ENCODE measurements around the gene TMPRSS13. TPM values are rescaled to one million over a fixed set of nuclear protein-coding genes. Genes with fewer than 3 reads are reported as not detected.

Gene TMPRSS13
- total RNA-seq, 2 experiments from 2014 or later = 0.79 to 1.1 TPM

DNA sequence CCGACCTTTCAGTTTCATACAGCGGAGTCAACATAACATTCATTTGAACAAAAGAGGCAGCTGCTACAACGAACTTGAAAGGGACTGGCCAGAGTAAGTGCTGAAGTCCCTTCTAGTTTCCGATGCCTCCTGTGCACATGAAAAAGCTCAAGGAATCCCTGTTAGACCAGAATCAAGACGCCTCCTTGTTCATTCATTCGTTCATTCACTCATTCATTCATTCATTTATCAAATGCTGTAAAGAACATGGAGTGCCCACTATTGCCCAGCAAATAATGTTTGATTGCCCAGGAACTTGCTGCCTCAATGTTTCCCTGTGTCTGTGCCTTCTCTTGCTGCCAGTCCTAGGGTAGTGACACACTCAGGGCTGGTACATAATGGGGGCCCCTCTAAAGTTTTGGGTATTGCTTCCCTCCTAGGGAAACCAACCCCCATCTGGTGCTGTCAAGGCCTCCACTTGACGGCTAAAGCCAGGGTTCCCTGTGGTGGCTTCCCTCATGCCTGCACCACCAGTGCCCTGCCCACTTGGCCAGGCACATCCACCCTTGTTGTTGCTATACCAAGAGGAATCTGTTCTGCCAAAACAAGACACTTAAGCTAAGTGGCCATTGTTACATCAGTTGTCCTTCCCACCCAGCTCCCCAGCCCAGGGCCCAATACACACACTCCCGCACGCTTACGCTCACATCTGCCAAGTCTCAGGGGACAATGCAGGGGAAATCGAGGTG, 3.8 kb downstream of the TMPRSS13 start:
- Histone ChIP-seq H4K20me1 (ENCODE audit: insufficient read depth, low read length) (no peaks in the 10 kb centered on the region), H3K4me3 (ENCODE audit: low read depth, low read length, poor library complexity, severe bottlenecking) (no peak overlapping the region), H3K4me1 (ENCODE audit: insufficient read depth, low read length, poor library complexity, severe bottlenecking) (peaks cover 3% of the 10 kb centered on the region), H3K4me2 (ENCODE audit: low read length) (no peak overlapping the region), H3K36me3 (ENCODE audit: insufficient read depth, low read length) (no peaks in the 10 kb centered on the region), H3K9me3 (ENCODE audit: low read length) (no peaks in the 10 kb centered on the region), H3K9me2 (ENCODE audit: insufficient read depth, low read length) (no peaks in the 10 kb centered on the region), H3K27ac (ENCODE audit: low read depth, low read length, poor library complexity, severe bottlenecking) (no peak overlapping the region), H3K79me2 (ENCODE audit: insufficient read depth, low read depth, low read length) (no peaks in the 10 kb centered on the region), H2AFZ (ENCODE audit: low read length) (no peak overlapping the region)
- BruUV-seq (replicated peaks) = no TSS peak
- no peak for DNase-seq (ENCODE audit: low spot score)
- POLR2A ChIA-PET = no interaction called here
- TF ChIP-seq, protein P1, sequence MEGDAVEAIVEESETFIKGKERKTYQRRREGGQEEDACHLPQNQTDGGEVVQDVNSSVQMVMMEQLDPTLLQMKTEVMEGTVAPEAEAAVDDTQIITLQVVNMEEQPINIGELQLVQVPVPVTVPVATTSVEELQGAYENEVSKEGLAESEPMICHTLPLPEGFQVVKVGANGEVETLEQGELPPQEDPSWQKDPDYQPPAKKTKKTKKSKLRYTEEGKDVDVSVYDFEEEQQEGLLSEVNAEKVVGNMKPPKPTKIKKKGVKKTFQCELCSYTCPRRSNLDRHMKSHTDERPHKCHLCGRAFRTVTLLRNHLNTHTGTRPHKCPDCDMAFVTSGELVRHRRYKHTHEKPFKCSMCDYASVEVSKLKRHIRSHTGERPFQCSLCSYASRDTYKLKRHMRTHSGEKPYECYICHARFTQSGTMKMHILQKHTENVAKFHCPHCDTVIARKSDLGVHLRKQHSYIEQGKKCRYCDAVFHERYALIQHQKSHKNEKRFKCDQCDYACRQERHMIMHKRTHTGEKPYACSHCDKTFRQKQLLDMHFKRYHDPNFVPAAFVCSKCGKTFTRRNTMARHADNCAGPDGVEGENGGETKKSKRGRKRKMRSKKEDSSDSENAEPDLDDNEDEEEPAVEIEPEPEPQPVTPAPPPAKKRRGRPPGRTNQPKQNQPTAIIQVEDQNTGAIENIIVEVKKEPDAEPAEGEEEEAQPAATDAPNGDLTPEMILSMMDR (conservative IDR thresholded peaks at IDR 0.05; ENCODE audit: low read length) = no peak
- TF ChIP-seq EZH2phosphoT487 (IDR thresholded peaks at IDR 0.05; ENCODE audit: borderline replicate concordance, low read depth, low read length) = no peak
- CTCF ChIA-PET (ENCODE audit: unreplicated experiment) = no interaction called here
- intact Hi-C loops (cut with micrococcal nuclease; ENCODE audit: unreplicated experiment) = no loop called here

DNA sequence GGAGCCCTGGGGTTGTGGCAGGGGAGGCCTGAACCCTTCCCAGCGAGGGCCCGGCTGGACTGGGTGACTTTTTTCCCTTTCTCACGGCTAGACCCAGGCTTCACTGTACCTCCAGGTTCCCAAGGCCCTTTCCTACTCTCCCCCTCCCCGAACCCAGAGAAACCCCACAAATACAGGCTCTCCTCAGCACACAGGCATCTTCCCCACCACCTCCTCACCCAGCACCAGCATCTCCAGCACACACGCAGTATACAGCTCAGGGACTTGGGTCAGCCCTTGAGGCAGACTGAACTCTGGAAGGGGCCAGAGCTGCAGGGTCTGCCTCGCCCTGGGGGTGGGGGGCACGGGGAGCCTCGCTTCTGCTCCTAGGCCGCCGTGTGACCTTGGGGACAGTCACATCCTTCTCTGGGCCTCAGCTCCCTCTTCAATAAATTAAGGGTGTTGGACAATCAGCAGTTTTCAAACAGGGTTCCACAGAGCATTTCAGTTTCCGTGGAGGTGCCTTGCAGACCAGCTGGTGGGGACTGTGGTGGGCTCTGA, 4.5 kb downstream of the TMPRSS13 start:
- H3K79me2 ChIP-seq (ENCODE audit: insufficient read depth, low read depth, low read length) = no peaks in the 10 kb centered on the region
- BruUV-seq (replicated peaks) = no TSS peak
- no peak overlapping the region for H3K4me2 ChIP-seq (ENCODE audit: low read length)
- H4K20me1 ChIP-seq (ENCODE audit: insufficient read depth, low read length) = no peaks in the 10 kb centered on the region
- no peaks in the 10 kb centered on the region for H3K4me1 ChIP-seq (ENCODE audit: insufficient read depth, low read length, poor library complexity, severe bottlenecking)
- no peak for DNase-seq (ENCODE audit: low spot score)
- intact Hi-C loops (cut with micrococcal nuclease; ENCODE audit: unreplicated experiment) = no loop called here
- H2AFZ ChIP-seq (ENCODE audit: low read length) = no peak overlapping the region
- CTCF ChIA-PET (ENCODE audit: unreplicated experiment) = no interaction called here
- no peaks in the 10 kb centered on the region for H3K36me3 ChIP-seq (ENCODE audit: insufficient read depth, low read length)
- H3K9me3 ChIP-seq (ENCODE audit: low read length) = no peaks in the 10 kb centered on the region
- no peak overlapping the region for H3K4me3 ChIP-seq (ENCODE audit: low read depth, low read length, poor library complexity, severe bottlenecking)
- TF ChIP-seq, protein P1 (conservative IDR thresholded peaks at IDR 0.05; ENCODE audit: low read length) = no peak
- no peak for TF ChIP-seq EZH2phosphoT487 (IDR thresholded peaks at IDR 0.05; ENCODE audit: borderline replicate concordance, low read depth, low read length)
- no peaks in the 10 kb centered on the region for H3K9me2 ChIP-seq (ENCODE audit: insufficient read depth, low read length)
- H3K27ac ChIP-seq (ENCODE audit: low read depth, low read length, poor library complexity, severe bottlenecking) = no peak overlapping the region
- POLR2A ChIA-PET = no interaction called here

DNA sequence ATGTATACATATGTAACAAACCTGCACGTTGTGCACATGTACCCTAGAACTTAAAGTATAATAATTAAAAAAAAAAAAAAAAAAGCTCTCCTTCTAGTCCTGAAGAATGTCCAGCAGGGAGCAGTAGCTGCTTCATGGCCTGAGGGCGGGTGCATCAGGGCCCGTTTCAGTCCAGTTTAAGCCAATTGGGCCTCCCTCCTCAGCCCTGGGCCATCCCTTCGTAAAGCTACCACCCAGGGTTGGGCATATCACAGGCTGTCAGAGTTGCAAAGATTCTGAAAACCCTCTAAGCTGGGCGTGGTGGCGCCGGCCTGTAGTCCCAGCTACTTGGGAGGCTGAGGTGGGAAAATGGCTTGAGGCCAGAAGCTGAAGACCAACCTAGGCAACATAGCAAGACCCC, 5.4 kb downstream of the TMPRSS13 start:
- intact Hi-C loops (cut with micrococcal nuclease; ENCODE audit: unreplicated experiment) = no loop called here
- POLR2A ChIA-PET = no interaction called here
- DNase-seq (ENCODE audit: low spot score) = no peak

More for the DNA sequence above, 5.4 kb downstream of the TMPRSS13 start:
- Histone ChIP-seq H3K9me3 (ENCODE audit: low read length) (no peaks in the 10 kb centered on the region), H3K36me3 (ENCODE audit: insufficient read depth, low read length) (no peaks in the 10 kb centered on the region), H4K20me1 (ENCODE audit: insufficient read depth, low read length) (no peaks in the 10 kb centered on the region), H3K4me3 (ENCODE audit: low read depth, low read length, poor library complexity, severe bottlenecking) (no peak overlapping the region), H3K9me2 (ENCODE audit: insufficient read depth, low read length) (no peaks in the 10 kb centered on the region), H3K79me2 (ENCODE audit: insufficient read depth, low read depth, low read length) (no peaks in the 10 kb centered on the region), H2AFZ (ENCODE audit: low read length) (no peak overlapping the region), H3K27ac (ENCODE audit: low read depth, low read length, poor library complexity, severe bottlenecking) (no peak overlapping the region), H3K4me1 (ENCODE audit: insufficient read depth, low read length, poor library complexity, severe bottlenecking) (no peaks in the 10 kb centered on the region), H3K4me2 (ENCODE audit: low read length) (no peak overlapping the region)
- BruUV-seq (replicated peaks) = no TSS peak
- CTCF ChIA-PET (ENCODE audit: unreplicated experiment) = no interaction called here
- TF ChIP-seq EZH2phosphoT487 (IDR thresholded peaks at IDR 0.05; ENCODE audit: borderline replicate concordance, low read depth, low read length) = no peak
- TF ChIP-seq, protein P1 (conservative IDR thresholded peaks at IDR 0.05; ENCODE audit: low read length) = 0 out of 2 replicates have a peak, but pooled peaks have one; percentile 16

All from OCI-LY7 (cell line).